HS-5 (cell line): ENCODE results near the gene KYNU.
"Not testable (repeated sequence)": the region's sequence is repeated elsewhere in the genome, so short reads cannot be mapped to it uniquely, and the experiment has no call there.

Experiments
- DNase-seq: peaks from one replicate; pipeline ENCODE4 v3.0.0-alpha.2; 2012; ENCODE audit warnings: low read depth

The KYNU gene

DNA sequence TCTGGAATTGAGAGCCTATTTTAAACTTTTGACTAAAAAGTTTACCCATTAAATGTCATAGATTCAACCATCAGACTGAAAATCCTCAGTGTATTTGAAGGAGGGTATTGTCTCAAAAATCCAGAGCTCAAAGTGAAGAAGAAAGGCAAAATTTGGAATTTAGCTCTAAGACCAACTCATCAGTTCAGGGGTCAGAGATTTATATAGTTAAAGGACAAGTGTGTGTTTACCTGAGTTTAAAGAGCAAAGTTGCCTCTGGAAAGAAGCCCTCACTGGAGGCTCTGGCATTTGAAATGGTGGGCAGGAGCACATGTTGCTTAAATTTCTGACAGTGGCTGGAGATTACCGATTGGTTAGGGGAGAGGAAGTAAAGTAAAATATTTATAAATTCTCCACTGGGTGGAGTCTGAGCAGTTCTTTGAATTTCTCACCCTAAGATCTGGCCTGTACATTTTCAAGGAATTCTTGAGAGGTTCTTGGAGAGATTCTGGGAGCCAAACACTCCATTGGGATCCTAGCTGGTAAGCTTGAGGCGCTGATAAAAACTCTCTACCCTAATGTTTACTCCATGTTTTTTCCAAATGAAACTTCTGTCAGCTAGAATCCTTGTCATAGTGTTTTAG lies at the start of gene KYNU:
TSS of gene KYNU (plus strand) at position 449 of the 623 bp plus-strand sequence. CDS start 7,704 bp downstream, outside the sequence.
- DNase-seq = no peak

DNA sequence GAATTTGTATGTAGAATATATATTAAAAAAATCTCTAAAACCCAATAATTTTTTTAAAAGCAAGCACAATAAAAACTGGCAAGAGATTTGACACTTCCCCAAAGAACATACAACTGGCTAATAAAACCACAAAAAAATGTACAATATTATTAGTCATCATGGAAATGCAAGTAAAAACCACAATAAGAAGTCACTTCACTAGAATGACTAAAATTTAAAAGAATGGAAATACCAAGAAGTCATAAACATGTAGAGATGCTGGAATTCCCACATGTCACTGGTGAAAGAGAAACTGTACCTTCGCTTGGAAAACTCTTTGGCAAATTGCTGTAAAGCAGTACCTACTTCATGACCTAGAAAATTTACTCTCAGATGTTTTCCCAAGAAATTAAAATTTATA lies 43.4 kb upstream of the KYNU start:
- peak; percentile 36 for DNase-seq

DNA sequence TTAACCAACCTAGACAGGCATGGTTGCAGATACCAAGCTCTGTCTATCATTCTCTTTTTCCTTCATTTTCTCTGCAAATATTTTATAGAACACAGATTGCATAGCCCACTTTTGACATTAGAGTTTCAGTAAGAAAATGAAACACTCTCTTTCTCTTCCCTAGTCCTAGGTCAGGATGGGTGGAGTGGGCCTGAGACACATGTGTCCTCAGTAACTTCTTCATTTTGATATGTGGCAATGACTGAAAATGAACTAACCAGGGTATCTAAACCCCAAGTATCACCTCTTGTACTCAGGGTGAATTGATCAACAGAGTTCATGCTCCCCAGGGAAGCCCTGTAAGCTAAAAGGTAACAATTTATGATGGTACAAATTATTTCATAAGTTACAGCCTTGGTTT lies 37.0 kb upstream of the KYNU start:
- DNase-seq = no peak

DNA sequence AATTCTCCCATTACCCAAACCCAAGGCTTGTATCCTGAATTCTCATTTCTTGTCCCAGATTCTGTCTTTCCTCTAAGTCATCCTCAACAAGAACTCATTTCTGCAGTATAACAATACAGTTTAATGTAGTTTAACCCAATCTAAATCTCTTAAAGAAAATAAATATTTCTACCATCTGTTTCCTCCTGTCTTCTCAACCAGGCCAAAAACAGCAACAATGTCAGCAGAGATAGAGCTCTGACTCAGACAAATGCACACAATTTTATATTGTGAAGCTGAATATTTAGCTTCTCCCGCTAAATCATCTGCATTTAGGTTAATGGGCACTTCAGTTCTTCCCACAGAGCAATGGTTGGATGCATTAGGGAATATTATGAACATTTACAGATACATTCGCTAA lies 35.7 kb upstream of the KYNU start:
- DNase-seq = no peak

- no peak for DNase-seq
These were observed 35.1 kb upstream of the KYNU start for GRCh38 chr2:142842369-142842768.

DNA sequence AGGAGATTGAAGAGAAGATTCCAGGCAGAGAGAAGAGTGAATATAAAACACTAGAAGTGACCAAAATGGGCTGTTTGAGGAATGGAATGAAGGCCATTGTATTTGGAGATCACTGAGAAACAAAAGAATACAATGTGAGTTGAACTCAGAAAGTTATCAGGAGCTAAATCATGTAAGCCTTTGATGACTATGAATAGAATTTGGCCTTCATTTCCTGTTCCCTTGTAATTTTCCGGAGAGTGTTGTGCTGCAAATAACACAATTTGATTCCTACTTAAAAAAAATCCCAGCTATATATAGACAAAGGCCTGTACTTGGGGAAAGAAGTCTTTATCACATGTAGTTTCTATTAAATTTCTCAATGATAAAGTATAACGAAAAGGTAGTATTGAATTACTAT lies 33.7 kb upstream of the KYNU start:
- DNase-seq = no peak

DNA sequence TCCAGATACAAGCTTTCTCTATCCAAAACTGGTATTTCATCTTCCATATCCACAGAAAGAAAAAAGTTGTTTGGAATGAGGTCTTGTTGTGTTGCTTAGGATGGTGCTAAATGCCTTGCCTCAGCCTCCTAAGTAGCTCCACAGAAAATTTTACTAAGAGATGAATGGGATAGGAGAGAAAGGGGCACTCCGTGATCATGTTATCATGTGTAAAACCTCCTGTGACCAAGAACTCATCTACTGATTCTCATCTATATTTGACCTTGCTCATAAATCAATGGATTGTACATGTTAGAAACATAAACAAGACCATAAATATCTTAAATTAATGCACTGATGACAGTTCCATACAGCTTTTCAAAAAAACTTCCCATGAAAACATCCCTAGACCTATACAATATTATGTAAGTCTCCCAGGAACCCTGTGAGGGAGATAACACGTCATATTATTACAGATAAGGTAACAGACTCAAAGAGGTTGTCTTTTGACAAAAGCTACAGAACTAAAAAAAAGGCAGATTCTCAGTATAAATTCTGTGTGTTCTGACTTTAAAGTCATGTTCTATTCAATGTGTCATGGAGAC lies 29.3 kb upstream of the KYNU start:
- DNase-seq = no peak

DNA sequence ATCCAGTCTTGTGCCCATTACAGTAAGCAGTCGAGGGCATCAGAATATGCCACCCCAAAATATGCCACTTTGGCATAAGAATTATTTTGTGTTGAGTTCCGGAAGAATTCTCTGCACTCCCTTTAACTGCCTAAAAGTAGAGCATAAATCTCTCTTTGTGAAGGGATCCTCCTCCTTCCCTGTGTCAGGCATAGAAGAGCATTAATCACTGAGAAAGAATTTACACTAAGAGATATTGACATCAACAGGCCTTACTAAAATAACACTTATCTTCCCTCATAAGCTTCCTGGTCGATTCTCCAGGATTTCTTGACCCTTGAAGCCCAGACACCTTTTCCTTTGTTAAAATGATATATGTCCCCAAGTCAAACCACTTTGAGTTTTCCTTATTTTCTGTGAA lies 27.6 kb upstream of the KYNU start:
- no peak for DNase-seq

DNA sequence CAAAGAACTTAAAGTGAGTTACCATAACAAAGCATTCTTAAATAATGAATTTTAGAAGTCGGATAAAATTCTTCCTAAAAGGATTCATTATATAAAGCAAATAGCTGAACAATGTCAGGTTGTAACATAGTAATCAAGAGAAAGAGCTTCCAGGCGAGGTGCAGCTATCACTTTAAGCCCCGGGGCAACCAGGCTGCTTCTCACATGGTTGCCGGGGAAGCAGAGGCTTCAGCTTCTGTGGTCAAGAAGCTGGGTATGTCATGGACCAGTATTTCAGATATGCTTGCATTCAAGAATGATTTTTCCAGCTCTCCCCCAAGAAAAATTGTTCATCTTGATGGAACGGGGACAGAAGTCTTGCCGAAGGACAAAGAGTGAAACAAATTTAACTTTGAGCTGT lies 23.6 kb upstream of the KYNU start:
- DNase-seq = no peak

DNA sequence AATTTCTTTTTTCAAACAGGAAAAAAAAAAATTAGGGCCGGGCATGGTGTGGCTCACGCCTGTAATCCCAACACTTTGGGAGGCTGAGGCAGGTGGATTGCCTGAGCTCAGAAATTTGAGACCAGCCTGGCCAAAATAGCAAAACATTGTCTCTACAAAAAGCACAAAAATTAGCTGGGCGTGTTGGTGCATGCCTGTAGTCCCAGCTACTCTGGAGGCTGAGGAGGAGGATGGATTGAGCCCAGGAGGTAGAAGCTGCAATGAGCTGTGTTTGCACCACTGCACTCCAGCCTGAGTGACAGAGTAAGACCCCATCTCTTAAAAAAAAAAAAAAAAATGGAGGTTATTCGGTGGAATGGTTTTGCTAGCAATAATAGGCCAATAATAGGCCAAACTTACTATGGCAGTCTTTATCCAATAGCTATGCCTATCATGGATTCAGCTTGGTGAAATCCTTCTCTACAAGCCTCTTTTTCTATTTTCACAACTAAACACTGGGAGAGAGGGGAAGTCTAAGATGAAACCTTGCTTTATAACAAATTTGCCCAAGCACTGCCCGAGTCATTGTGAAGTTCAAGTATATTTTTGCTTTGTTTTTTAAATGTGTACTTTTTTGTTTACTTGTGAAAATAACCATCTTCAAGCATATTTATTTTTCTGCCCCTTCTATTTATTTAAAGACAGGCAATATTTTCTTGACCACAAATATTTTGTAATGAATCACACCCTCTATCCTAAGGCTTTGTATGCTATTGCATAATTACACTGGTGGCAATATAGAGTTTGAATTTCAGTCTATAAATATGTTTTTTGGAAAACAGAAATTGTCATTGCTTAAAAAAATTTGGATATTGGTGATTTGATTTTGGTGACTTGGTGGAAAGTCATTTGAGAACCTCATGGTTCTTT lies 20.0 kb upstream of the KYNU start:
- no peak for DNase-seq

DNA sequence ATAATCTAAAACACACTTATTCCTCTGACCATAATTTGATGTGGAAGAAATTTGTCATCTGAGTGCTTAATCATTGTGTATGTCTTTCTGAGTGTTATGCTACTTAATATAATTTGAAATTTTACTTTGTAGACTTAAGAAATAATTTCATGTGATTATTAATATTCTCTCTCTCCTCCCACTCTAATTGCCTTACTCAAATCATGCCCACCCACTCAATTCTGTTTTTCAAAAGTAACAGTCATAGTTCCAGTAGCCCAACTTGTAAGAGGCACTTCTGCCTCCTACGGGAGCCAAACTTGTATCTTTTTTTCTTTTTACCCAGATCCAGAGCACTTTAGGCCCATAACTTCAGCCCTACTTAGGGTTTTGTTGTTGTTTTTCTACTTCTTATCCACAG lies 18.5 kb upstream of the KYNU start:
- no peak for DNase-seq

DNA sequence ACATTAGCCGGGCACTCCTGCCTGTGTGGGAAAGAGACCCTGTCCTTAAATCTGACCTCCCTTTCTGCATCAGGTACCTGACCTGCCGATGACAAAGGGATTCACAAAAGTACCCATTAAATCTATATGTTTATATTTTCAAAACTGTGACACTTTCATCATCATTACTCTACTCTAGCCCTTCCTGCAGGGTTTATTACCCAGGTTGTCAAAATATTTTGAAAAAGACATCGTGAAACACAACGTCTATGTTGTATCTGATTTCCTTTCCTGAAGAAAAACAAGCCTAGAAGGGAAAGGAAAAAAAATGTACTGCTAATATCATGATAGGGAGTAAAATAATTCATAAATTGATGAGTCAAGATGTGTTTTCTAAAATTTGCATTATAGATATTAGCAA lies 15.2 kb upstream of the KYNU start:
- DNase-seq = no peak

GRCh38 chr2:142862847-142863246 lies 14.6 kb upstream of the KYNU start:
- no peak for DNase-seq

- DNase-seq = no peak
These were observed 13.9 kb upstream of the KYNU start for GRCh38 chr2:142863485-142863961.

GRCh38 chr2:142864605-142865004 lies 12.9 kb upstream of the KYNU start:
- DNase-seq = not testable (repeated sequence)

GRCh38 chr2:142865924-142866323 lies 11.5 kb upstream of the KYNU start:
- DNase-seq = no peak

DNA sequence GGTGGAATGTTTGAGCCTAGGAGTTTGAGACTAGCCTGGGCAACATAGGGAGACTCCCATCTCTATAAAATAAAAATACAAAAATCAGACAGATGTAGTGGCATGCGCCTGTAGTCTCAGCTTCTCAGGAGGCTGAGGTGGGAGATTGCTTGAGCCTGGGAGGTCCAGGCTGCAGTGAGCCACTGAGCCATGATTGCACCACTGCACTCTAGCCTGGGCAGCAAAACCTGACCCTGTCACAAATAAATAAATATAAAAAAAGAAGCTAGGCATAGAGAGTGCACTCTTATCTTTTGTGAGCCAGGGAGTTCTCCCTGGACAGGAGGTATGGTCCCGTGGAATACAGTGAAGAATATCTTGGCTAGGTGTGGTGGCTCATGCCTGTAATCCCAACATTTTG lies 11.0 kb upstream of the KYNU start:
- no peak for DNase-seq

DNA sequence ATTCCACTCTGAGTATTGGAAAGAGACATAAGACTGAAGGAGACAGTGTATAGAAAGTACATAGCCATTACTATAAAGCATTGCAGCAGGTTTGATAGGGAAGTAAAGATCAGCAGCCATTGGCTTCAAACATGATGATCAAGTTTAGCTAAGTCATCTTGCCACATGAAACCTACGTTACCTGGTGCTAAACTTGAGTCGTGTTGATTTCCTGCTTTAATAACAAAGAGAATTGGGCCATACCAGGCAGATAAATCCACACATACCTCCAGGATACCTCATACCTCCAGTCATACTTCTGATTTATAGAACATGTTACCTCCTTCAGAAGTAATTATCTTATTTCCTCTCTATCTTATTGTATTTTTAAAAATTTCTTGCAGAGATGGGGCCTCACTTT lies 10.3 kb upstream of the KYNU start:
- DNase-seq = no peak

DNA sequence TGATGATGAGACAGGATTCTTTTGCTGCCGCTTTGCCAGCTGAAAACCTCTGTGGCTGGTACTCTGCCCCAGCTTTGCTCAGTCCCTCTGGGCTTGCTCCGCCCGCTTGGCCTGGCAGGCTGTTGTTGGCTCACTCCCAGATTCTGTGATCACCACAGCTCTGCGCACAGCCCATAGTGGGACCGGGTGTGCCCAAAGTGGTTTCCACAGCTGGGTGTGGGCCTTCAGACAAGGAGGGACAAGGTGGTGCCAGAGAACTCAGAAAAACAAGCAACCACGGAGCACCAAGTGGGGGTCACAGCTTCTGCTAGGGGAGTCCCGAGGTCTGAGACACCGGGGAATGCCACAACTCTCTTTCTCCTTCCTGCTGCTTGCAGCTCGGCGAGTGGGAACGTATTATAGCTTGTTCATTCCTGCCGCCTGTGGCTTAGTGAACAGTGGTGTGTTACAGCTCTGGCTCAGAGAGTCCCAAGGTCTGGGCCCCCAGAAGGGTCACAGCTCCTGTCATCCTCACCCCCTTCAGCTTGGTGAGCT lies 9.2 kb upstream of the KYNU start:
- DNase-seq = no peak

- DNase-seq = not testable (repeated sequence)
These were observed 8.4 kb upstream of the KYNU start for GRCh38 chr2:142869065-142869460.

GRCh38 chr2:142869461-142870106 lies 7.9 kb upstream of the KYNU start:
- DNase-seq = no peak

DNA sequence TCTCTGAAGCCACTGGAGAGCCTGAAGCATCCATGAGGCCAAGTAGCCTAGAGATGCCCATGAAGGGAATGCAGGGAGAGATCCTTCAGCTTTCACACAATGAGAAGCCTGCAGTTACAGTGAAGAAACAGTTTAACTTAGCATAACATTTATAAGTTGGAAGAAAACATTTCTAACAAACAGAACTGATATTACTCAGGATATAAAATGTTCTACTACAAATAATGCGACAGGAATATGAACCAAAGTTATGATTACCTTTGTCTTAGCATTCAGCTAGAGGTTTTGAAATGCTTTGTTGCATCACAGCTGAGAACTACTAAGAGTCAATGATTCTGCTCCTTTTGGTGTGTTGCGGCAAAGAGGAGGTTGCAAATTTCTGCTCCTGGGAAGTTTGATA lies 6.9 kb upstream of the KYNU start:
- DNase-seq = no peak
